Panc1 (cell line): ENCODE data around the gene PUDP. TPM values are rescaled to one million over a fixed set of nuclear protein-coding genes. Genes with fewer than 3 reads are reported as not detected.

Source experiments
- ATAC-seq: fragments of 200-7000 bp; cut with Tn5 transposase; 2 replicates; pipeline ENCODE4 v1.9.1; 2020; ENCODE audit warnings: mild to moderate bottlenecking, moderate library complexity
- BruUV-seq: library from RNA; stranded (reverse); fragments of 400-500 nt; replicated peaks from 2 replicates; lab custom pipeline; 2021; lab: Mats Ljungman, UMichigan
- CTCF ChIA-PET: fragments of 300-600 bp; sonication (Branson Sonifier 250); formaldehyde crosslinking; loops from one replicate; lab custom pipeline; 2022; ENCODE audit warnings: antibody characterized with exemption; lab: Charles Lee
- POLR2A ChIA-PET: fragments of 300-600 bp; sonication (Branson Sonifier 250); formaldehyde crosslinking; loops from one replicate; lab custom pipeline; 2022; ENCODE audit warnings: antibody characterized with exemption; lab: Charles Lee
- DNase-seq: peaks from one replicate; pipeline ENCODE4 v3.0.0-alpha.2; 2010; ENCODE audit warnings: low read depth, low spot score
- H3K27ac ChIP-seq: 2 replicates; pipeline ENCODE4 v1.5.1; 2011; ENCODE audit warnings: mild to moderate bottlenecking, low read length, inconsistent platforms
- H3K27me3 ChIP-seq: fragments of 200-500 bp; sonication (Bioruptor generic); 2 replicates; pipeline ENCODE4 v1.6.0; 2014; ENCODE audit warnings: low read length, inconsistent platforms; ENCODE audit not compliant: control insufficient read depth, insufficient read depth
- H3K36me3 ChIP-seq: fragments of 200-500 bp; sonication (Bioruptor generic); 2 replicates; pipeline ENCODE4 v1.5.1; 2014; ENCODE audit warnings: inconsistent platforms, mild to moderate bottlenecking, low read length, moderate library complexity; ENCODE audit not compliant: control insufficient read depth, insufficient read depth
- H3K4me1 ChIP-seq: 2 replicates; pipeline ENCODE4 v1.5.1; 2011; ENCODE audit warnings: inconsistent platforms, mild to moderate bottlenecking, low read length, moderate library complexity; ENCODE audit not compliant: control insufficient read depth, insufficient read depth
- H3K4me3 ChIP-seq, 2 experiments: 2 replicates each; pipeline ENCODE4 v1.5.1; 2011 to 2012; ENCODE audit warnings: low read depth in 2 of 2, low read length in 2 of 2, mild to moderate bottlenecking in 2 of 2, inconsistent platforms in 1 of 2, moderate library complexity in 1 of 2
- H3K9me3 ChIP-seq: fragments of 200-500 bp; sonication (Bioruptor generic); 2 replicates; pipeline ENCODE4 v1.5.1; 2014; ENCODE audit warnings: low read depth, mild to moderate bottlenecking, inconsistent platforms, low read length, moderate library complexity; ENCODE audit not compliant: control insufficient read depth, insufficient read depth
- POLR2AphosphoS5 ChIP-seq: IDR thresholded peaks from 2 replicates; pipeline ENCODE4 v1.6.1; 2012; ENCODE audit warnings: mild to moderate bottlenecking, low read depth, low read length, moderate library complexity
- SIN3A ChIP-seq: IDR thresholded peaks from 2 replicates; pipeline ENCODE4 v1.6.1; 2012; ENCODE audit warnings: low read depth, mild to moderate bottlenecking, low read length, moderate library complexity, borderline replicate concordance; ENCODE audit not compliant: insufficient read depth
- TCF7L2 ChIP-seq: IDR thresholded peaks from 2 replicates; pipeline ENCODE4 v1.6.1; 2011; ENCODE audit warnings: mild to moderate bottlenecking, low read depth, low read length, inconsistent platforms
- in situ Hi-C: cut with HindIII; loops from 2 replicates; pipeline ENCODE4 v1.10.0; 2016; ENCODE audit warnings: low sequenced_read_pairs, low pct_unique_long_range_greater_than_20kb
- intact Hi-C: fragments of 100-400 bp; cut with micrococcal nuclease; formaldehyde crosslinking; loops from one replicate; pipeline ENCODE4 v1.10.0; 2022; ENCODE audit not compliant: unreplicated experiment
- total RNA-seq: library from RNA; stranded (reverse); gene quantifications from one replicate; pipeline ENCODE4 v1.2.1, GENCODE V29; 2021; ENCODE audit not compliant: unreplicated experiment
- TF ChIP-seq, protein P1 (sequence below): fragments of 450-650 bp; IDR thresholded peaks from 2 replicates; pipeline ENCODE4 v1.5.1; 2017; ENCODE audit warnings: mild to moderate bottlenecking
- TF ChIP-seq, protein P2 (sequence below), 2 experiments: IDR thresholded peaks; 2 replicates each; pipeline ENCODE4 v1.6.1; 2011 to 2012; ENCODE audit warnings: low read depth in 2 of 2, control low read depth in 1 of 2, low read length in 1 of 2, mild to moderate bottlenecking in 1 of 2, moderate library complexity in 1 of 2; ENCODE audit not compliant: insufficient read depth in 1 of 2

PUDP gene
- total RNA-seq, 1 experiment from 2014 or later, result 14.2 TPM

DNA sequence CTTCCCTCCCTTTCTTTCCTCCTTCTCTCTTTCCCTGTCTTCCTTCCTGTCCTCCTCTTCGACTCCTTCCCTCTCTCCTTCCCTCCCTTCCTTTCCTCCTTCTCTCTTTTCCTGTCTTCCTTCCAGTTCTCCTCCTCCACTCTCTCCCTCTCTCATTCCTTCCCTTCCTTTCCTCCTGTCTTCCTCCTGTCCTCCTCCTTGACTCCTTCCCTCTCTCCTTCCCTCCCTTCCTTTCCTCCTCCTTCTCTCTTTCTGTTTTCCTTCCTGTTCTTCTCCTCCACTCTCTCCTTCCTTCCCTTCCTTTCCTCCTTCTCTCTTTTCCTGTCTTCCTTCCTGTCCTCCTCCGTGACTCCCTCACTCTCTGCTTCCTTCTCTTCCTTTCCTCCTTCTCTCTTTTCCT is 5.3 kb upstream of the PUDP start:
- ChIA-PET CTCF (no interaction called here), POLR2A (no interaction called here)
- Histone ChIP-seq H3K9me3 (no peaks in the 10 kb centered on the region), H3K4me3 (no peak overlapping the region), H3K4me1 (no peaks in the 10 kb centered on the region), H3K27ac (no peak overlapping the region), H3K36me3 (no peaks in the 10 kb centered on the region), H3K27me3 (no peaks in the 10 kb centered on the region)
- intact Hi-C loops, result no loop called here
- ATAC-seq (no peak), DNase-seq (no peak)
- BruUV-seq, result no TSS peak
- TF ChIP-seq, protein P1, sequence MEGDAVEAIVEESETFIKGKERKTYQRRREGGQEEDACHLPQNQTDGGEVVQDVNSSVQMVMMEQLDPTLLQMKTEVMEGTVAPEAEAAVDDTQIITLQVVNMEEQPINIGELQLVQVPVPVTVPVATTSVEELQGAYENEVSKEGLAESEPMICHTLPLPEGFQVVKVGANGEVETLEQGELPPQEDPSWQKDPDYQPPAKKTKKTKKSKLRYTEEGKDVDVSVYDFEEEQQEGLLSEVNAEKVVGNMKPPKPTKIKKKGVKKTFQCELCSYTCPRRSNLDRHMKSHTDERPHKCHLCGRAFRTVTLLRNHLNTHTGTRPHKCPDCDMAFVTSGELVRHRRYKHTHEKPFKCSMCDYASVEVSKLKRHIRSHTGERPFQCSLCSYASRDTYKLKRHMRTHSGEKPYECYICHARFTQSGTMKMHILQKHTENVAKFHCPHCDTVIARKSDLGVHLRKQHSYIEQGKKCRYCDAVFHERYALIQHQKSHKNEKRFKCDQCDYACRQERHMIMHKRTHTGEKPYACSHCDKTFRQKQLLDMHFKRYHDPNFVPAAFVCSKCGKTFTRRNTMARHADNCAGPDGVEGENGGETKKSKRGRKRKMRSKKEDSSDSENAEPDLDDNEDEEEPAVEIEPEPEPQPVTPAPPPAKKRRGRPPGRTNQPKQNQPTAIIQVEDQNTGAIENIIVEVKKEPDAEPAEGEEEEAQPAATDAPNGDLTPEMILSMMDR, result no peak
- TF ChIP-seq POLR2AphosphoS5, result no peak
- TF ChIP-seq TCF7L2, result no peak
- no peak for TF ChIP-seq SIN3A
- TF ChIP-seq, protein P2, sequence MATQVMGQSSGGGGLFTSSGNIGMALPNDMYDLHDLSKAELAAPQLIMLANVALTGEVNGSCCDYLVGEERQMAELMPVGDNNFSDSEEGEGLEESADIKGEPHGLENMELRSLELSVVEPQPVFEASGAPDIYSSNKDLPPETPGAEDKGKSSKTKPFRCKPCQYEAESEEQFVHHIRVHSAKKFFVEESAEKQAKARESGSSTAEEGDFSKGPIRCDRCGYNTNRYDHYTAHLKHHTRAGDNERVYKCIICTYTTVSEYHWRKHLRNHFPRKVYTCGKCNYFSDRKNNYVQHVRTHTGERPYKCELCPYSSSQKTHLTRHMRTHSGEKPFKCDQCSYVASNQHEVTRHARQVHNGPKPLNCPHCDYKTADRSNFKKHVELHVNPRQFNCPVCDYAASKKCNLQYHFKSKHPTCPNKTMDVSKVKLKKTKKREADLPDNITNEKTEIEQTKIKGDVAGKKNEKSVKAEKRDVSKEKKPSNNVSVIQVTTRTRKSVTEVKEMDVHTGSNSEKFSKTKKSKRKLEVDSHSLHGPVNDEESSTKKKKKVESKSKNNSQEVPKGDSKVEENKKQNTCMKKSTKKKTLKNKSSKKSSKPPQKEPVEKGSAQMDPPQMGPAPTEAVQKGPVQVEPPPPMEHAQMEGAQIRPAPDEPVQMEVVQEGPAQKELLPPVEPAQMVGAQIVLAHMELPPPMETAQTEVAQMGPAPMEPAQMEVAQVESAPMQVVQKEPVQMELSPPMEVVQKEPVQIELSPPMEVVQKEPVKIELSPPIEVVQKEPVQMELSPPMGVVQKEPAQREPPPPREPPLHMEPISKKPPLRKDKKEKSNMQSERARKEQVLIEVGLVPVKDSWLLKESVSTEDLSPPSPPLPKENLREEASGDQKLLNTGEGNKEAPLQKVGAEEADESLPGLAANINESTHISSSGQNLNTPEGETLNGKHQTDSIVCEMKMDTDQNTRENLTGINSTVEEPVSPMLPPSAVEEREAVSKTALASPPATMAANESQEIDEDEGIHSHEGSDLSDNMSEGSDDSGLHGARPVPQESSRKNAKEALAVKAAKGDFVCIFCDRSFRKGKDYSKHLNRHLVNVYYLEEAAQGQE (IDR thresholded peaks at IDR 0.05; ENCODE audit: insufficient read depth in 1 of 2, low read depth in 2 of 2, low read length in 1 of 2), result no peak
- in situ Hi-C loops, result no loop called here

DNA sequence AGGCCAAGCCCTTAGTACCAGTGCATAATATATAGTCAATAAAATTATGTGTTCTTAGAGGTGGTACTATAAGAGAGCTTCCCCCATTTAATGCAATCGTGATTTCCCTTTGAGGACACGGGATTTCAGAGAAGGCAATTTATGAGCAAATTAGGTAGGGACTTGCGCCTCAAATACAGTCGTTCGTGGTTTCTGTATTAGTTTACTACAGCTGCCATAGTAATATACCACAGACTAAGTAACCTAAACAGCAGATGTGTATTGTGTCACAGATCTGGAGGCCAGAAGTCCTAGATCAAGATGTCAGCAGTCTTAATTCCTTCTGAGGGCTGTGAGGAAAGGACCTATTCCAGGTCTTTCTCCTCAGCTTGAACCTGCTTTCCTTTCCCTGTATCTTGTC is 1.5 kb upstream of the PUDP start:
- intact Hi-C loops (no loop called here), in situ Hi-C loops (no loop called here)
- Histone ChIP-seq H3K27ac (no peak overlapping the region), H3K27me3 (no peaks in the 10 kb centered on the region), H3K9me3 (no peaks in the 10 kb centered on the region), H3K36me3 (no peaks in the 10 kb centered on the region), H3K4me1 (no peaks in the 10 kb centered on the region), H3K4me3 (no peak overlapping the region)
- ATAC-seq (no peak), DNase-seq (no peak)
- ChIA-PET POLR2A (no interaction called here), CTCF (no interaction called here)
- no TSS peak for BruUV-seq
- no peak for TF ChIP-seq TCF7L2
- TF ChIP-seq, protein P2 (IDR thresholded peaks at IDR 0.05; ENCODE audit: insufficient read depth in 1 of 2, low read depth in 2 of 2, low read length in 1 of 2), result no peak
- TF ChIP-seq, protein P1, result no peak
- TF ChIP-seq POLR2AphosphoS5, result no peak
- TF ChIP-seq SIN3A, result no peak
